ENCODE data around the gene LCOR. TPM values are rescaled to one million over a fixed set of nuclear protein-coding genes. Genes with fewer than 3 reads are reported as not detected.

Gene LCOR
- total and polyA plus RNA-seq, 2 experiments from 2014 or later, result 9.1 to 14.8 TPM

GRCh38 chr10:97011397-97011796 is 179.3 kb downstream of the LCOR start:
- TF ChIP-seq EZH2 (IDR thresholded peaks at IDR 0.05; ENCODE audit: insufficient read depth, poor library complexity, severe bottlenecking) (no peak), EZH2phosphoT487 (IDR thresholded peaks at IDR 0.05; ENCODE audit: insufficient read depth, low read depth) (no peak)
- no peaks in the 10 kb centered on the region for H3K27me3 ChIP-seq (replicated peaks; ENCODE audit: insufficient read depth)
- no peaks in the 10 kb centered on the region for H3K9me3 ChIP-seq (ENCODE audit: low read depth)
- no peaks in the 10 kb centered on the region for H3F3A ChIP-seq (ENCODE audit: insufficient read depth)
- H3K27ac ChIP-seq, result no peak overlapping the region
- H3K4me2 ChIP-seq (ENCODE audit: unreplicated experiment), result no peak overlapping the region
- H3K79me2 ChIP-seq (ENCODE audit: insufficient read depth), result no peaks in the 10 kb centered on the region
- H4K20me1 ChIP-seq (ENCODE audit: insufficient read depth), result no peaks in the 10 kb centered on the region
- H3K9me2 ChIP-seq (ENCODE audit: insufficient read depth), result no peaks in the 10 kb centered on the region
- in situ Hi-C loops (cut with MboI), result no loop called here
- H2AFZ ChIP-seq, result no peak overlapping the region
- H3K4me1 ChIP-seq (ENCODE audit: insufficient read depth), result no peaks in the 10 kb centered on the region
- no peak overlapping the region for H3K4me3 ChIP-seq
- no peaks in the 10 kb centered on the region for H3K36me3 ChIP-seq (ENCODE audit: low read depth)
- DNase-seq, result no peak
- no peak overlapping the region for H3K9ac ChIP-seq

- no peaks in the 10 kb centered on the region for H3K9me3 ChIP-seq (ENCODE audit: low read depth)
- no peaks in the 10 kb centered on the region for H3K79me2 ChIP-seq (ENCODE audit: insufficient read depth)
- H3K27me3 ChIP-seq (replicated peaks; ENCODE audit: insufficient read depth), result no peaks in the 10 kb centered on the region
- H3F3A ChIP-seq (ENCODE audit: insufficient read depth), result no peaks in the 10 kb centered on the region
- no peaks in the 10 kb centered on the region for H3K9me2 ChIP-seq (ENCODE audit: insufficient read depth)
- H3K9ac ChIP-seq, result no peak overlapping the region
- H2AFZ ChIP-seq, result no peak overlapping the region
- TF ChIP-seq EZH2 (IDR thresholded peaks at IDR 0.05; ENCODE audit: insufficient read depth, poor library complexity, severe bottlenecking), result no peak
- TF ChIP-seq EZH2phosphoT487 (IDR thresholded peaks at IDR 0.05; ENCODE audit: insufficient read depth, low read depth), result no peak
- no peaks in the 10 kb centered on the region for H3K4me1 ChIP-seq (ENCODE audit: insufficient read depth)
- in situ Hi-C loops (cut with MboI), result no loop called here
- H3K36me3 ChIP-seq (ENCODE audit: low read depth), result no peaks in the 10 kb centered on the region
- no peak for DNase-seq
- no peak overlapping the region for H3K27ac ChIP-seq
- H3K4me3 ChIP-seq, result no peak overlapping the region
- no peaks in the 10 kb centered on the region for H4K20me1 ChIP-seq (ENCODE audit: insufficient read depth)
- 69 to 71% methylated on average over 8 of the region's 8 CpGs for WGBS, 2 experiments (ENCODE audit: low coverage in 1 of 2, low lambda C conversion rate in 2 of 2, missing lambda C conversion rate in 2 of 2)
- no peak overlapping the region for H3K4me2 ChIP-seq (ENCODE audit: unreplicated experiment)
Observed at GRCh38 chr10:97012470-97012869, 180.4 kb downstream of the LCOR start.

- Histone ChIP-seq H3K9me3 (ENCODE audit: low read depth) (no peaks in the 10 kb centered on the region), H3K27me3 (replicated peaks; ENCODE audit: insufficient read depth) (no peaks in the 10 kb centered on the region), H3K9me2 (ENCODE audit: insufficient read depth) (no peaks in the 10 kb centered on the region), H3K27ac (no peak overlapping the region), H3K4me2 (ENCODE audit: unreplicated experiment) (no peak overlapping the region), H3K9ac (no peak overlapping the region), H3K4me3 (no peak overlapping the region), H3K79me2 (ENCODE audit: insufficient read depth) (no peaks in the 10 kb centered on the region), H4K20me1 (ENCODE audit: insufficient read depth) (no peaks in the 10 kb centered on the region), H3F3A (ENCODE audit: insufficient read depth) (no peaks in the 10 kb centered on the region), H2AFZ (no peak overlapping the region), H3K36me3 (ENCODE audit: low read depth) (no peaks in the 10 kb centered on the region), H3K4me1 (ENCODE audit: insufficient read depth) (no peaks in the 10 kb centered on the region)
- DNase-seq, result no peak
- TF ChIP-seq EZH2 (IDR thresholded peaks at IDR 0.05; ENCODE audit: insufficient read depth, poor library complexity, severe bottlenecking) (no peak), EZH2phosphoT487 (IDR thresholded peaks at IDR 0.05; ENCODE audit: insufficient read depth, low read depth) (no peak)
- in situ Hi-C loops (cut with MboI), result no loop called here
- WGBS, 2 experiments (ENCODE audit: low coverage in 1 of 2, low lambda C conversion rate in 2 of 2, missing lambda C conversion rate in 2 of 2), result 65 to 72% methylated on average over 8 of the region's 8 CpGs
Observed at GRCh38 chr10:97013568-97013967, 181.5 kb downstream of the LCOR start.

- H3K9me3 ChIP-seq (ENCODE audit: low read depth), result no peaks in the 10 kb centered on the region
- H3K36me3 ChIP-seq (ENCODE audit: low read depth), result no peaks in the 10 kb centered on the region
- WGBS, 2 experiments (ENCODE audit: low coverage in 1 of 2, low lambda C conversion rate in 2 of 2, missing lambda C conversion rate in 2 of 2), result 68 to 73% methylated on average over 8 of the region's 8 CpGs
- no peak overlapping the region for H3K4me3 ChIP-seq
- no peak overlapping the region for H2AFZ ChIP-seq
- H3K4me1 ChIP-seq (ENCODE audit: insufficient read depth), result no peaks in the 10 kb centered on the region
- no peak overlapping the region for H3K27ac ChIP-seq
- no peaks in the 10 kb centered on the region for H4K20me1 ChIP-seq (ENCODE audit: insufficient read depth)
- no peaks in the 10 kb centered on the region for H3K79me2 ChIP-seq (ENCODE audit: insufficient read depth)
- TF ChIP-seq EZH2phosphoT487 (IDR thresholded peaks at IDR 0.05; ENCODE audit: insufficient read depth, low read depth) (no peak), EZH2 (IDR thresholded peaks at IDR 0.05; ENCODE audit: insufficient read depth, poor library complexity, severe bottlenecking) (no peak)
- no peak for DNase-seq
- no peaks in the 10 kb centered on the region for H3K9me2 ChIP-seq (ENCODE audit: insufficient read depth)
- H3K27me3 ChIP-seq (replicated peaks; ENCODE audit: insufficient read depth), result no peaks in the 10 kb centered on the region
- H3F3A ChIP-seq (ENCODE audit: insufficient read depth), result no peaks in the 10 kb centered on the region
- H3K4me2 ChIP-seq (ENCODE audit: unreplicated experiment), result no peak overlapping the region
- in situ Hi-C loops (cut with MboI), result no loop called here
- H3K9ac ChIP-seq, result no peak overlapping the region
Observed at GRCh38 chr10:97013983-97014382, 181.9 kb downstream of the LCOR start.

- Histone ChIP-seq H3K27ac (no peak overlapping the region), H3K4me1 (ENCODE audit: insufficient read depth) (no peaks in the 10 kb centered on the region), H4K20me1 (ENCODE audit: insufficient read depth) (no peaks in the 10 kb centered on the region), H3K9me2 (ENCODE audit: insufficient read depth) (no peaks in the 10 kb centered on the region), H3K36me3 (ENCODE audit: low read depth) (no peaks in the 10 kb centered on the region), H3K9ac (no peak overlapping the region), H3K27me3 (replicated peaks; ENCODE audit: insufficient read depth) (peaks cover 3% of the 10 kb centered on the region), H3K4me3 (no peak overlapping the region), H3K4me2 (ENCODE audit: unreplicated experiment) (no peak overlapping the region), H3K9me3 (ENCODE audit: low read depth) (no peaks in the 10 kb centered on the region), H2AFZ (no peak overlapping the region), H3F3A (ENCODE audit: insufficient read depth) (no peaks in the 10 kb centered on the region), H3K79me2 (ENCODE audit: insufficient read depth) (no peaks in the 10 kb centered on the region)
- in situ Hi-C loops (cut with MboI), result no loop called here
- DNase-seq, result no peak
- 24 to 32% methylated on average over 1 of the region's 1 CpG for WGBS, 2 experiments (ENCODE audit: low coverage in 1 of 2, low lambda C conversion rate in 2 of 2, missing lambda C conversion rate in 2 of 2)
- TF ChIP-seq EZH2phosphoT487 (IDR thresholded peaks at IDR 0.05; ENCODE audit: insufficient read depth, low read depth) (no peak), EZH2 (IDR thresholded peaks at IDR 0.05; ENCODE audit: insufficient read depth, poor library complexity, severe bottlenecking) (no peak)
Observed at GRCh38 chr10:97015240-97015639, 183.1 kb downstream of the LCOR start.

Measured in GM23248 (cell line).